ENCODE results near the gene KDM3B.
"Not testable (repeated sequence)": the region's sequence is repeated elsewhere in the genome, so short reads cannot be mapped to it uniquely, and the experiment has no call there.

Gene KDM3B

DNA sequence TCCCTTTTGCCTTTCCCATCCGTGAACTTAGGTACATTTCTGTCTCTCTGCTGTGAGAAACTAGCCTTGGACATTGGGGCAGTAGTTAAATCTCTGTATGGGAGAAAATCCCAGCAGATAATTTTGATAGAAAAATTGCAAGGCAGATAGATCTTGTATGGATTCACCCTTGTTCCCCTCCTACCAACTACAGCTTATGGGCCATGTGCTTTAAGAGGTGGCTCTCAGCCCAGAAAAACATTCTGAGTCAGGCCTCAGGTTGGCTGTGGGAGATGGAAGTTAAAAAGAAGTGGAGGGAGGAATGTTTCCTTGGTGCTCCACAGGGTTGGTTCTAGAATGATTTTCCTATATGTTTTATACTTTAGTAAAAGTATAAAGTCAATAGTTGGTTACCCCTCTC, 1.4 kb upstream of the KDM3B start:
- no peak for DNase-seq

DNA sequence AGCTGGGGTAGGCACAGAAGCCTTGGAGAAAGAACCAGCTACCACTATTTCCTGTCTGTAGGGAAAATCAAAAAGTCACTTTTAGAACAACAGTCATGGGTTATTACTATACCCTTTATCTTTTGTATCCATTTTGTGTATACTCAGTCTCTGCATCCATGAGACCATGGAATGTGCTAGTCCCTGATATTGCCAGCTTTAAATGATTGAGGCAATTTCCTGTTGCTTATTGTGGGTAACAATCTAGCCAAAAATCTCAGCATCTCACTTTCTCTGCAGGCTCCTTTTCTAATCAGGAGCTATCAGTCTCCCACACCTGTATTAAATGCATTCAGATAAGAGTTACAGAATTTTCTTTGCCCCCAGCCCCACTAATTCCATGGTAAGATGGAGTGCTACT, 968 bp upstream of the KDM3B start:
- DNase-seq, result no peak

- DNase-seq, result peak; percentile 68 to 73
These were observed 456 bp downstream of the KDM3B start for GRCh38 chr5:138352722-138353559.

GRCh38 chr5:138353560-138354080, 1.1 kb downstream of the KDM3B start:
- no peak for DNase-seq

- no peak for DNase-seq
These were observed 1.9 kb downstream of the KDM3B start for GRCh38 chr5:138354387-138354786.

DNA sequence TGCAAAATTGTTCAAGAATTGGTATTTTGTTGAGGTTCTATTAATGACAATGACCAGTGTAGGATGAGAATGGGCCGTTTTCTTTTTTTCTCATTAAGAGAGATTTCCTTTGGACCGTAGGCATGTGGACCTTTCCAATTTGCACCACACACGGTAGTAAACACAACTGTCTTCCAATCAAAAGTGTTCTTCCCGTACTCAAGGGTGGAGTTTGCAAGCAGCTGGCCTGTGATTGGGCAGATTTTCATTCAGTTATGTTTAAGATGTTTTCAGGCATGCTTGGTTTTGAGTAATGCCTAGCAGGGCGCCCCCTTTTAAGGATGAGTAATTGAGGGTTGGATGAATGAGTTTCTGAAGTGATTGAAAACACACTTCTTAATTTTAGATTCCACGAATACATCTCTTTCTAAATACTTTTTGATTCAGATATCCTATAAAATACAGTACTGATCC, 2.5 kb downstream of the KDM3B start:
- DNase-seq, result peak; percentile 50 to 57

DNA sequence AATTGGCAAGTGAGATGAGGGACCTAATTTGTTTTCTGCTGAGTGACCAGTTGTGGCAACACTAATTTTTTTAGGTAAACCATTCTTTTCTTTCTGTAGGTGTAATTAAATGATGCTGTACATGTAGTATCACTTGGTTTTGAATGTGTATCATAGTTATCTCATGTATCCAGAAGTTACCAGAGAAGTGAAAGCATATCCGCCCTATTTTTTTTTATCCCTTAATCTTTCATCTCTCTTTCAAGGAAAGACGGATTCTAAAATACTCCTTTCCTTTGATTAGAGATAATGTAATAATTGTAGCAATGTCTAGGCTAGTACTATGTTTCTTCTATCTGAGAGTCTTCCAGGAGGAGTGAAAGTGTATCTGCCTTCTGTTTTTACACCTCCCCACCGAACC, 7.1 kb downstream of the KDM3B start:
- DNase-seq, result no peak

DNA sequence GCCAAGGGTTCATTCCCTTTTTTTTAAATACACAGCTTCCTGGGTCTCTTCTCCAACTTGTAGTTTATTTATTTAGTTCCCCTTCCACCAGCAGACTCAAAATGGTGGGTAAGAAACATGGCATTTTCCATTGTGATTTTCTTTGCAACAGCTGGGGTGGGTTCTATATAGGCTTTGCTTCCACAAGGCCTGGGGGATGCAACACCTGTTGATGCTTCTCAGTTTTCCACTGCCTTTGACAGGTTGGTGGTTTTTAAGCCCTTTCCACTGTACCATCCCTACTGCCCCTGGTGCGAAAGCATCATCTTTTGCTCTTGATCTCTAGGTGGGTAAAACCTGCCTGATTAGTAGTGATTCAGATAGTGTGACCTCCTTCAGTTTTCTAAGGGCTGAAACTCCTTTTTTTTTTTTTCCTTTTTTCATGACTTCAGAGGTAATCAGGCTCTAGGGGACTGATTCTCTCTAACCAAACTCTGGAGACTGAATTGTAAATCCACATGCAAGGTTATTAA, 8.5 kb downstream of the KDM3B start:
- no peak for DNase-seq

DNA sequence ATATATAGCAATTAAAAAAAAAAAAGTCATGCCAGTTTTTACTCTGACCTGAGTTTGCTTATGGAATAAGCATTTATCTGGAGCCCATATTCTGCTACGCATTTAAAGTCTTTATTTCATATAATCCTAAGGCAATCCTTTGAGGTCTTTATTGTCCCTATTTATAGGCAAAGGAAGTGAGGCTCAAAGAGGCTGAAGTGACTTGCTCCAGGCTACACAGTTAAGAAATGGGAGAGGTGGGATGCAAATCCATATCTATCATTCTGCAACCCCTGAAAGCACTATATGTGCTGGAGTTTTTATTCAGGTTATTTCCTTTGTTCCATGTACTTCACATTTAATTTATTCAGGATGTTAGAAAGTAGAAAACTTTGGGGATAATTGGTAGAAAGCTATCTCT, 12.1 kb downstream of the KDM3B start:
- no peak for DNase-seq

- DNase-seq, result no peak
These were observed 14.3 kb downstream of the KDM3B start for GRCh38 chr5:138366632-138367382.

GRCh38 chr5:138369261-138369660, 16.8 kb downstream of the KDM3B start:
- no peak for DNase-seq

- DNase-seq, result no peak
These were observed 17.2 kb downstream of the KDM3B start for GRCh38 chr5:138369706-138370105.

DNA sequence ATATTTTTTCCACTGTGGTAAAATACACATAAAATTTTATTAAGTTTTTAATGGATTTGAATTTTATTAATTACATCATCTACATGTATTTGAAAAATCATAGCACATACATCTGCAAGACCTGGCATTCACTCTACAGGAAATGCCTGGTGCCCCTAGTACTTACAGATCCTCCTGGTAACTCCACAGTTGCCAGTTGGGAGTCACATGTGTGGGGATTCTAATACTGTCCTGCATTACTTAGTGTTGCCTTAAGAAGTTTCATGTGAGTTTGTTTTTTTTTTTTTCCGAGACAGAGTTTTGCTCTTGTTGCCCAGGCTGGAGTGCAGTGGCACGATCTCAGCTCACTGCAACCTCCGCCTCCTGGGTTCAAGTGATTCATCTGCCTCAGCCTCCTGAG, 18.1 kb downstream of the KDM3B start:
- DNase-seq, result no peak

DNA sequence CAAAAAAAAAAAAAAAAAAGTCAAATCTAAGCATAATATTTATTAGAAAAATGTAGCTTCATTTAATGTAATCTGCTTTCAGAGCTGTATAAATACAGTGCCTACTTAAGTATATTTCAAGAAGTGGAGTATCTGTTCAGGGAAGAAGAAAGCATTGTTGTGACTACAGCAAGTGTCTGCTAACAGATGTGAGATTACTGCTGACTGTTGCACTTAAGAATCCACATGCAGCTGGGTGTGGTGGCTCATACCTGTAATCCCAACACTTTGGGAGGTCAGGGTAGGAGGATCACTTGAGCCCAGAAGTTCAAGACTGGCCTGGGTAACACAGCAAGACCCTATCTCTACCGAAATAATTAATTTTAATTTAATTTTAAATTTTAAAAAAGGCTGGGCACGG, 19.0 kb downstream of the KDM3B start:
- DNase-seq, result no peak

DNA sequence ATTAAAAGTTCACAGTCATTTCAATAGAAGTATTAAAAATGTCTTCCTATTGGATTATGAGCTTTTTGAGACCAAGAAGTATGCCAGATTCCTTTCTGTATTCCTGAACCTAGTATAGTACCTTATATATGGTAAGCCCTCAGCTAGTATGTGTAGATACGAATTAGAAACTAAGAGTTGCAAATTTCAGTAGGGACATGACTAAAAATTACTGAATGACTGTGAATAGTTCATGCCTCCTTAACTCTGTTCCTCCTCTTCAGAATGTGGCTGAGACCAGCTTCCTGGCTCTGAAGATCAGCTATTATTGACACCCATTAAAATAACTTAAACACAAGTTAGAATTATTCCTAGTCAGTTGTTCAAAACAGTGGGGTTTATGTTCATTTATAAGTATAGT, 19.7 kb downstream of the KDM3B start:
- DNase-seq, result no peak

DNA sequence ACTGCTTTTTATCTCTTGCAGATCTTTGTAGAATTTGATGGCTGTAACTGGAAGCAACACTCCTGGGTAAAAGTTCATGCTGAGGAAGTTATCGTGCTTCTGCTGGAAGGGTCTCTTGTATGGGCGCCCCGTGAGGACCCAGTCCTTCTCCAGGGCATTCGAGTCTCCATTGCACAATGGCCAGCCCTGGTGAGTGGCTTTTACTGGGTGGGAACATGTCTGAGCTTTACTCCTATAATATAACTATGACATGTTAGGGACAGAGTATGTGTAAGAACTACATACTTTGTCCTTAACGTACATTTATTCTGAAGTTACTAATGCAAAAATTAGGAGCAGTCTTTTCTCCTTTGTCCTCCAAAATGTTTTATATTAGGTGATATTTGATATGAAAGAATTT, 20.2 kb downstream of the KDM3B start:
- DNase-seq, result no peak

DNA sequence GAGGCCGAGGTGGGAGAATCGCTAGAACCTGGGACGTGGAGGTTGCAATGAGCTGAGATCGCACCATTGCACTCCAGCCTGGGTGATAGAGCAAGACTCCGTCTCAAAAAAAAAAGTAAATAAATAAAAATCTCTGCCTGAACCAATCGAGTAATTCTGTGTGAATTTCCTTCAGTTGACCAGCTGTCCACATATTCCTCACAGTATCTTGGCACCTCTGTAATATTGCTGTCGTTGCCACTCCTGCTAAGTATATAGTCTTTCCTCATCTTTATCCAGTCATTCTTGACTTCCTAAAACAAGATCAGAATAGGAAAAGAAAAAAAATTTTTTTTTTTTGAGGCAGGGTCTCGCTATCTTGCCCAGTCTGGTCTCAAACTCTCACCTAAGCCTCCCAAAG, 29.9 kb downstream of the KDM3B start:
- no peak for DNase-seq

DNA sequence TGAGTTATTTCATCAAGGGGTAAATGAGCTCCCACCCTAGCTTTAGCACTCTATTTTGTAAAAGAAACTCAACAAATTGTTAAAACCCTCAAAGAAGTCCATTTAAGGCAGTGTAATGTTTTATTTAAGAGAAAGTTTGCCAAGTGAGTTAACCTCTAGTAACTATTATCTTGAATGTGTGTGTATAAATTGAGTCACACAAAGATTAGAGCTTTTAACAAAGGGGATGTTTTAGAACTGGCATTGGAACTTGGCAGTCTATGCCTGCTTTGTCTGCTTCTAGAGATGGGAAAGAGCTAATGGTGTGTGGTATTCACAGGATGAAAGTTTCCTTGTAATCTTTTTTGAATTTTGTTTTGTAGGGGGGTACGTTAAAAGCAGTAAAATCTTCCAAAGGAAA, 33.2 kb downstream of the KDM3B start:
- no peak for DNase-seq

DNA sequence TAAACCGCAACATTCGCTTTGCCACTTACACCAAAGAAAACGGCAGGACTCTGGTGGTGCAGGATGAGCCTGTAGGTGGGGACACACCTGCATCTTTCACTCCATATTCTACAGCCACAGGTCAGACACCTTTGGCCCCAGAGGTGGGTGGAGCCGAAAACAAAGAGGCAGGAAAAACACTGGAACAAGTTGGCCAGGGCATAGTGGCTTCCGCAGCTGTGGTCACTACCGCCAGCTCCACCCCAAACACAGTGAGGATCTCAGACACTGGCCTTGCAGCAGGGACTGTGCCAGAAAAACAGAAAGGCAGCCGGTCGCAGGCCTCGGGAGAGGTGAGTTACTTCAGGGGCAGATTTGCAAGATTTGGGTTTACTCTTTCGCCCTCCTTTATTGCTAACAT, 33.8 kb downstream of the KDM3B start:
- DNase-seq, result no peak

- DNase-seq, result no peak
These were observed 36.8 kb downstream of the KDM3B start for GRCh38 chr5:138389332-138389731.

- DNase-seq, result not testable (repeated sequence)
These were observed 37.4 kb downstream of the KDM3B start for GRCh38 chr5:138389911-138390310.

- DNase-seq, result no peak
These were observed 39.4 kb downstream of the KDM3B start for GRCh38 chr5:138391859-138392386.

DNA sequence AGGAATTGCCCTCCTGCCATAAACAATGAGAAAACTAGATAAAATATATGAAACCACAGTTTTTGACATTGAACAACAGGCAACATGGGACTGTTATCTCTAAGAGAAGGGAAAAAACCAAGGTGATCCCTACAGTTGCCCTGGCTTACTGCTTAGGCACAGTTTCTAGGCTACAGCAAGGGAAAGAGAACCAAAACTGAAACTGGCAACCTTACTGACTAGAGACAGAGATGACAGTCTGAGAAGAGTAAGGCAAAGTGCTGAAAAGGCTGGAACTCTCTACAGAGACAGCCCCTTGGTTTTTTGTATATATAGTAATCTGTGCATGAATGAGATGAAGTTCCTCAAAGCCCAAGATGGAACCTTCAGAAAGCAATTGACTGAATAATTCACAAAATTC, 50.2 kb downstream of the KDM3B start:
- DNase-seq, result no peak

DNA sequence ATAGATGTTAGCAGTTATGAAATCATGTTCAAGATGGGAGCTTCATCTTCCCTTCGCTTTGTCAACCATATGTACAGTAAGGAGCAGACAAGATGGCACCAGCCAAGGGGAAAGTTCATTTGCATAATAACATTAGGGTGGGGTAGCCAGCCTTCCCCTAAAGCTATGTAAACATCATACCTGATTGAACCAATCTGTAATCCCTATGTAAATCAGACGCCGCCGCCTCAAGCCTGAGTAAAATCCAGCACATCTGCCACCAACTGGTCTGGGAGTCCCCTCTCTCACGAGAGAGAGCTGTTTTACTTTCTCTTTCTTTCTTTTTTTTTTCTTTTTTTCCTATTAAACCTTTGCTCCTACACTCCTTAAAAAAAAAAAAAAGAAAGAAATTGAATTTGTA, 55.5 kb downstream of the KDM3B start:
- DNase-seq, result no peak
